GM11168 (cell line): ENCODE data around the gene GNPTG.
"Not testable (repeated sequence)": the region's sequence is repeated elsewhere in the genome, so short reads cannot be mapped to it uniquely, and the experiment has no call there.

Experiments
- in situ Hi-C: fragments of 300-500 bp; cut with MboI; formaldehyde crosslinking; loops from one replicate; pipeline ENCODE4 v1.12.0; 2022; ENCODE audit warnings: low sequenced_read_pairs; ENCODE audit not compliant: unreplicated experiment

The GNPTG gene

GRCh38 chr16:1317479-1318267 lies 34.1 kb upstream of the GNPTG start:
- in situ Hi-C loops: no loop called here

GRCh38 chr16:1318268-1318545 lies 33.5 kb upstream of the GNPTG start:
- in situ Hi-C loops: no loop called here

GRCh38 chr16:1319041-1319440 lies 32.7 kb upstream of the GNPTG start:
- in situ Hi-C loops: no loop called here

GRCh38 chr16:1320097-1320496 lies 31.6 kb upstream of the GNPTG start:
- in situ Hi-C loops: no loop called here

- in situ Hi-C loops: no loop called here
Observed at GRCh38 chr16:1320658-1321240, 31.0 kb upstream of the GNPTG start.

GRCh38 chr16:1322407-1322806 lies 29.3 kb upstream of the GNPTG start:
- in situ Hi-C loops: no loop called here

GRCh38 chr16:1323296-1324239 lies 28.2 kb upstream of the GNPTG start:
- in situ Hi-C loops: no loop called here

GRCh38 chr16:1324286-1324826 lies 27.4 kb upstream of the GNPTG start:
- in situ Hi-C loops: no loop called here

GRCh38 chr16:1325261-1325660 lies 26.5 kb upstream of the GNPTG start:
- in situ Hi-C loops: no loop called here

- in situ Hi-C loops: no loop called here
Observed at GRCh38 chr16:1325673-1326371, 25.9 kb upstream of the GNPTG start.

GRCh38 chr16:1326391-1326790 lies 25.3 kb upstream of the GNPTG start:
- in situ Hi-C loops: no loop called here

- in situ Hi-C loops: no loop called here
Observed at GRCh38 chr16:1326946-1327618, 24.6 kb upstream of the GNPTG start.

GRCh38 chr16:1327619-1327947 lies 24.1 kb upstream of the GNPTG start:
- in situ Hi-C loops: no loop called here

- in situ Hi-C loops: not testable (repeated sequence)
Observed at GRCh38 chr16:1328136-1328535, 23.6 kb upstream of the GNPTG start.

GRCh38 chr16:1328961-1329360 lies 22.8 kb upstream of the GNPTG start:
- in situ Hi-C loops: not testable (repeated sequence)

GRCh38 chr16:1330260-1330914 lies 21.3 kb upstream of the GNPTG start:
- in situ Hi-C loops: no loop called here

GRCh38 chr16:1330931-1331711 lies 20.6 kb upstream of the GNPTG start:
- in situ Hi-C loops: no loop called here

GRCh38 chr16:1331712-1332617 lies 19.8 kb upstream of the GNPTG start:
- in situ Hi-C loops: no loop called here
